HG03103 (cell line): ENCODE results near the gene CNOT2.

Experiments used
- ATAC-seq: cut with Tn5 transposase; IDR thresholded peaks from one replicate; pipeline ENCODE4 v1.9.1; 2021; ENCODE audit warnings: low read depth; ENCODE audit not compliant: unreplicated experiment

Gene CNOT2

GRCh38 chr12:70402597-70402996 is 159.4 kb downstream of the CNOT2 start:
- ATAC-seq, result no peak

GRCh38 chr12:70403826-70404225 is 160.6 kb downstream of the CNOT2 start:
- ATAC-seq, result no peak
